Hypothalamus (tissue), 51 donors: ENCODE results near the gene CRBN.

ENCODE experiments used
- DNase-seq, 51 donors: peaks; one replicate each; lab custom pipeline; 2025; lab: John Stamatoyannopoulos, UW

CRBN gene

DNA sequence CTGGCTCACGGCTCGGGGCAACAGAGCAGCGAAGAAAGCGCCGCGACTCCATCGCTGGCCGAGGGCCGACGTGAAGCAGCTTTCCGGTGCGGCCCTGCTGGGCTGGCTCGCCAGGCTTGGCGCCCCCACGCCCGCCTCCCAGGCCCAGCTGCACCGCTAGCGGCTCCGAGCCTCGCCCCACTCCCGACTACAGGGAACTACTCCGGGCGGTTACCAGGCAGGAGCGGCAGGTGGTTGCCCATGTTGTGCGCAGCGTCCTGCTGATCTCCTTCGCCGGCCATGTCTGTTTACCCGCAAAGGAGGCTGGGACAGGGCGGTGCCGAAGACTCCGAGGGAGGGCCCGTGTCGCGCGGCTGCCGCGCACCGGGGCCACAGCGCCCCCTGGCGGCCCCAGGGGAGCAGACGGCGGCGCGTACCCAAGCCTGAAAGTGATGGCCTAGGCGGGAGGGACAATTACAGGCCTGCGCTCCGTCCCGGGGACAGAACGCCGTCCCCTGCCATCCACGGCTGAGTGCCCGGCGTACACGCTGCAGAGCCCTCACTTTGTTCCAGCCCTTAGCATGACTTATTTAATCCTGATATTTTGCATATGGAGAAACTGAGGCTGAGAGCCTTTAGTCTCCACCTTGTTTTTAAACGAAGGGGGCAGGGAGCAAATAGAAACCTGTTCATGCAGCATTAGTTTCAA lies at the start of gene CRBN:
Gene CRBN, minus strand, starts transcription at position 285 of the 688 bp plus-strand sequence. Its CDS starts 4 bp downstream, at position 281.
- DNase-seq: peak; percentile 38 to 92 (median 82)

DNA sequence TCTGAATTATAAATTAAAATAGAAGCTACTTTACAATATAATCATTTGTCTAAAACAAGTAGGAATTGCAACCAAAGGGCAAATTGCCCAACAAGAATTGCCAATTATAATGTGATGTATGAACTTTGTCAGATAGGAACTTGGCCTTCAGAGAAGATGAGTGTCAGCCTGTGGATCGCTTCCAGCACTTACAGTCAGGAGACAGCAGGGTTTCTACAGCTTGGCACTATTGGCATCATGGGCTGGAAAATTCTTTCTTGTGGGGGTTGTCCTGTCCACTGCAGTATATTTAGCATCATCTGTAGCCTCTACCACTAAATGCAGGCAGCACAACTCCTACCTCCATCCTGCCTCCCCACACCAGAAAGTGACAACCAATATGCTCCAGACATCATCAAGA lies 48.1 kb upstream of the CRBN start:
- no peak for DNase-seq

DNA sequence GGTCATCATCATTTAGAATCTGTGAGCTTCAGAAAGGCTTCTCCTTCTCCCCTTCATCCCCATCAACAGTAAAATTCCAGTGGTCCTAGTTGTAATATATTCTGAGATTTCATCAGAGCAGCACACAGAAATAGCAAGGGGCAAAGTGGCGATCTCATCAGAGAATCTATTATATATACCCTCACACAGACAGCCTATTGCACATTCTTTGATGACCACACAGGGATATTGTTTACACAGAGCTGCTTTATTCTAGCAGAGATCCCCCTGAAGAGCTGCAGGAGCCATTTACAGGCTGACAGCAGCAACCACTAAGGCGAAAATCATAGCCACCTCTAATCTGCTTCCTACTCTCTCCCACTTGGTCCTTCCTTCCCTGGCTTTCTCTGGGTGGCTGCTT lies 42.0 kb upstream of the CRBN start:
- DNase-seq: no peak

DNA sequence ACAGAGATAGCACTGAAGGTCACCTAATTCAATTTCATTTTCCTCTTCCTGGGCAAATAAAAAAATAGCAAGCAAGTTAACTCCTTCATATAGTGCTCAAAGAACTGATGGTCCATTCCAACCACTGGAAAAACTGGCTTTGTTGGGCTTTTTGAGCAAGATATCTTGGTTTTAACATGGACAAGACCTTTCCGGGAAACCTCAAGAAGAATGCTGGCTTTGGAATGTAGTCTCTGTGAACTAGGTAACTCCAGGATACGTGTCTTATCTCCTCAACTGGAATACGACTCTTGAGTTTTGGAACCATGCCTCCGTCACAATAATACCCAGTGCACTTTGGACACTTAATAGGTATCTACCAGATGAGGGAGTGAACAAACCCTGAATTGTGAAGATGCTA lies 36.9 kb upstream of the CRBN start:
- no peak for DNase-seq

DNA sequence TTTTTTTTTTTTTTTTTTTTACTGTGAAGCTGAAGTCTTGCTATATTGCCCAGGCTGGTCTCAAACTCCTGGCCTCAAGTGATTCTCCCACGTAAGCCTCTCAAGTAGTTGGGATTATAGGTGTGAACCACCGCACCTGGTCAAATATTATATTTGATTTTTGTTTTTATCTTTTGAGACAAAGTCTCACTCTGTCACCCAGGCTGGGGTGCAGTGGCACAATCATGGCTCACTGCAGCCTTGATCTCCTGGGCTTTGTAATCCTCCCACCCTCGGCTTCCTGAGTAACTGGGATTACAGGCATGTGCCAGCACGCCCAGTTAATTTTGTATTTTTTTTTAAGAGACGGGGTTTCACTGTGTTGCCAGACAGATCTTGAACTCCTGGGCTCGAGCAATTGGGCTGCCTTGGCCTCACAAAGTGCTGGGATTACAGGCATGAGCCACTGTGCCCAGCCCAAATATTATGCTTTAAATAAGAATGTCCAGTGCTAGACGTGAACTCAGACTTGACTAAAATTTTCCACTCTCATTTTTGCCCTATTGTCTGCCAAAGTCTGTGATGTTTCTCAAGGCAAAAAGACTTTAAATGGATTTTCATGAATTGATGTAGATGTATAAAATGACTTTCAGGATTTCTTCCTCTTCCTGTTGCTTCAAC lies 33.4 kb upstream of the CRBN start:
- DNase-seq: no peak

DNA sequence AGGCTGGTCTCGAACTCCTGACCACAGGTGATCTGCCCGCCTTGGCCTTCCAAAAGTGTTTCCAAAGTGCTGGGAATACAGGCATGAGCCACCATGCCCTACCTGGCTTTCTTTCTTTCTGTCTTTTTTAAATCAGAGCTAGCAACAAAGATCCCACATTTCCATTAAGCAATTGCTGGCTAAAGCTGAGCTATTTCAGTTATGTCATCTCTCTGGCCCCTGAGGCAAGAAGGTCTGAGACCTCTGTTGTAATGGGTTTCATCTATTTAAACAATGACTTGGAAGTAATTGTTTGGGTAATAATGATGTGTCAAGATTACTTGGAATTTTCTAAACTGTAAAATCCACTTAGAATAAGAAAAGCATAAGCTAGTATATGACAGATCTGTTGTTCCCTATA lies 30.2 kb upstream of the CRBN start:
- no peak for DNase-seq

DNA sequence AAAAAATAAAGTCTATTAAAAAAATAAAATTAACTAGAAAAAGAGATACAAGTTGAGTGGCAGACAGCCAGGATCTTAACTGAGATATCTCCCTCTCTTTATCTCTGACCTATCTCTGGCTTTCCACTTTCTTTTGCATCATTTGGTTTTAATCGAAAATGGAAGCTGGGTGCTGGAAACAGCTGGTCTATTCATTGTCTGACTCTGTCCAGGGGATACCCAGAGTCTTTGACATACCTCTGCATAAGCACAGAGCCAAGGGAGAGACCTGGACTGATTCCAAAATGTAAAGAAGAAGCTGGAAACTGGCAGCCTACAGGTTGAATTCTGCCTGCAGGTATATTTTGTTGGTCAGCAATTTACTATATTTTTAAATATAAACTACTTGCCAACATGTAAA lies 29.6 kb upstream of the CRBN start:
- no peak for DNase-seq

DNA sequence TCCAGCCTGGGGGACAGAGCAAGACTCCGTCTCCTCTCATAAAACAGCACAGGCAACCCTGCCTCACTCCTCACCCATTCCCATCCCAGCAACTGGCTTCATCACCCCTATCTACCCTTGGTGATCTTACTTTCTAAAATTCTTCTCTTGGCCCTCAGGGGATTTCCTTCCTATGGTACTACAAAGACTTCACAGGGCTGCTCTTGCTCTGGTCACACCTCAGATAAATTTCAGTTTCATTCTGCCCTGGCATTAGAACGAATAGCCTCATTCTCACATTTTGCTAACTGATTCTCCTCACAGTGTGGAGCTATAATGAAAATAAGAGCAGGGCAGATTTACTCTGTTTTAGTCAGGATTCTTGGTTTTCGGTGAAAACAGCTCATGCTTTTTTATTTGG lies 22.1 kb upstream of the CRBN start:
- DNase-seq: no peak

DNA sequence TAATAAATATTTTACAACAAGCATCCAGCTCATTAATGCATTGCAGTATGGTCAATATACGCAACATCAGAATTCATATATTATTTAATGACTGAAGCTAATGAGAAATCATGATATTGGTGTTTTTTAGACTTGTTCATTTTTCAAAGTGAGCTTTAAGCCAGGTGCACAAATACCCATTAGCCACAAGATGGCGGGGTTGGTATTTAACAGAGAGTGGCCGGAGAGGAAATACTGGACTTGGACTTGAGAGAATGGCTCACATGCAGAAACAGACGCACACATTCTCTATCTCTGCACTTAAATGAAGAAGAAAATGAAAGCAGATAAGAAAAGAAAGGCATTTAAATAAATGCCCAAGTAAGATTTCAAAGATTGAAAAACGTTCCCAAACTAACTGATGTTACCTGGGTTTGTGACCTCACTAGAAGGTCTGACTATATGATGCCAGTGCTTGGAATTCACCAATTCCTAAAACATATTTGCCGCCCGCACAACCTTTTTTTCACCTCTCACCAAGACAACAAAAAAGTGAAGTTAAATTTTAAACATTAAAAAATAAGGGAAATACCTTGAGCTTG lies 21.2 kb upstream of the CRBN start:
- peak in 29 of 51 donors; percentile 2 to 71 (median 18) for DNase-seq

DNA sequence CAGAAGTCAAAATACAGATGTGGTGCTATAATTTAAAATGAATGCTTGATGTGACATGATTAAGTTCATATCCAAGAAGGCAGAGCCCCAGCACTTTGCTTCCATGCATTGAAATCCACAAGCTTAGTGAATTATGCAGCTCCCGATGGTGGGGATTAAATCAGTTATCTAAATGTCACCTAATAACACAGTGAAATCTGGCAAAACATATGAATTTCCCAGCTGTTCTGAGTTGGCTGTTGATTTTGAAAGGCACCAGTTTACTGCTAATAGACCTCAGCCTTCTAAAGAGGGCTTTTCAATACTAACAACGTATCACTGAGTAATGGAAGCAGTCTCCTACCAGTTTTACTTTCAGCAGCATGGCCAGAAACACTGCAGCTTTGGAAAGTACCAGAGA lies 19.8 kb upstream of the CRBN start:
- DNase-seq: no peak

DNA sequence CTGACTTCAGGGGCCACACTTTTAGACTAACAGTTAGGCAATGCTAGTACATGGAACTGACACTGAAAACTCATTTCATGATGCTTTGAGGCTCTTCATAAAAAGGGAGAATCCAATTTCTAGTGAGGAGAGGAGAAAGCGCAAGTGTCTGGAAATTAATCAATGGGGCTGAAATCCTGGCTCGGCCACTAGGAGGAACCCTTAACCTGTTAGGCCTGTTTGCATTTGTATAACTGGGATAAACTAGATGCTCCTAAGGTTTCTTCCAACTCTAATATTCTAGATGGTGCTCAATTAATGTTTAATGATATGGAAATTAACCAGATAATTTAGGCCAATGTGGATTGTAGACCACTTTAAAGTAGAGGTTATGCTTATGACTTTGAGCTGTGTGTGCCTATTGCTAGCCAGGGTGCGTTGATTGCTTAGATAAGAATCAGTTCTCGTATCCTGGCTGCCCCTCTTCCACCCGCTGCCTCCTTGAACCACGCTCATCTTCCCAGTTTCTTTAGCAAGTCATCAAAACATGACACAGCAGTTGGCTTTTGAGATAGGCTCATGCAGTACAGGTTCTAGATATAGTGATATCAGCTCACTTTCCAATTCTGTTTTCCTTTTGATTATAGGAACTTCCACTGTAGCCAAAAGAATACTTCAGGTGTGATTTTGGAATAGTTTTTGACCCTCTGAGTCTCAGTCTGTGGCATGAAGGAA lies 16.8 kb upstream of the CRBN start:
- DNase-seq: peak in 2 of 51 donors; percentile 1 to 4

DNA sequence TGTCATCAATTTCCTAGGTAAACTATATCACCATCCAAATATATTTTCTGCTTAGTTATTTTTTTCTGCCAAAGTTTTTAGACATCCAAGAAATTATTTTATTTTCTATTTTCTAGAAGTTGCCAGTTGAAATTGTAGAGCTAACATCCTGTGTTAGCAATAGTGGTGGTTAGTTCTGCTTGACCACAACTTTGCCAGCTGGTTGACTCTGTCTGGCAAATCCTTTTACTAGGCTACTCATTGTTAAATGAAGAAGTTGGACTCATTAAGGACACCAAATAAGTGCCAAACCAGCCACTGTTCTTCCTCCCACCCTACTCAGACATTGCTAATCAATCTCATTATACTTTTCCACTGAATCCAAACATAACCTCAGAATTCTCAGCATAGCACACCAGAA lies 15.4 kb upstream of the CRBN start:
- DNase-seq: no peak

DNA sequence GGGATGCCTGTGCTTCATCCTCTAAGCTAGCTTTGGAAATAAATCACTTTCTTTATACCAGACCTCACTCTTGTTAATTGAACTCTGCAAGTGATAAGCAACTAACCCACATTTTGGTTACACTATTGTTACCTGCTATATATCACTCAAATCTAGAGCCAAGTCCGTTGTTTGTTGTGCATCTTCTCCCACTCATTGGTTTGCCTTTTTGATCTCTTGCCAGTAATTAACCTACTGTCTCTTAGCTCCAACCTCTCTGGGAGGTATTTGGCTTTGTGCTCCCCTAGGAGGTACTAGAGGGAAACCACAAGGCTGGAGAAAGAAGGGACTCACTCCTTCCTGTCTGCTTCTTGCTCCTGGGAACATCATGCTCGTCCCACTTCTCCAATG lies 12.8 kb upstream of the CRBN start:
- DNase-seq: no peak

DNA sequence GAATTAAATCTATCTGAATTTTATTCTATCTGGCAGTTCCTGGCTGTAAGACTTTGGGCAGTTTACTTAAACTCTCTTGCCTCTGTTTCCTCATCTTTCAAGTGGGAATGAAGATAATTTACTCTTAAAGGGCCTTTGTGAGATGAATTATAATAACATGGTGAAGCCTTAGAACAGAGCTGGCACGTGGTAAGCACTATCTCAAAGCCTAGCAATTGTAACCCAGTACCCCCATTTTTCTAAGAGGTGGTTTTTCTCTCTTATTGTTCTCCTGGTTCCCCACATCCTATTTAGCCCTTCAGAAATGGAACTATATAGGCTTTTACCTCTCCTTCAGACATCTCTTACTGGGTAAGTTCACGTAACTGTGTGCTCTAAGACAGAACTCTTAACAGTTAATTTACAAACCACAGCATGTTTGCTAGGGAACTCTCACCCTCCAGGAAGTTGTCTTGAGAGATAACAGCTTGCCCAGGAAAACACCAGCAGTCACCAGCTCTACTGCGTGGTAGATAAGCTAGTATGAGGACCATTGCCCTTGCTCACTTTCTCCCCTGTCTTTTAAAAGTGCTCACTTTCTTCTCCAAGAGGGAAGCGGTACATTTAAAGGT lies 12.3 kb upstream of the CRBN start:
- DNase-seq: no peak

DNA sequence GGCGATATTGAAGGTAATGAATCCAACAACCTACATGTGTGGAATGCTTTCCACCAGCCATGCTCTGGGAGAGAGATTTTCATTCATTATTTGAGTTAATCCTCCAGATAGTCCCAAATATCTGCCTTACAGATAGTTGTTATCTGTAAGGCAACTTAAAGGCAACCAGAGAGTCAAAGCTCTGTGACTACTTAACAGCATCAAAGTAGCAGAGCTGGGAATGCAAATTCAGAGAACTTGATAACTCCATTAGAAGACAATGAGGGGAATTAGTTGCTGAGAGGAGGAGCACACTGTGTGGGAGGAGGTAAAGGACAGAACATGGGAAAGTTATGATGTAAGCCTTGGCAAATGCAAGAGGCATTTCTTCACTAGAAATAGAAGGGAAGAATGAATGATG lies 10.5 kb upstream of the CRBN start:
- DNase-seq: no peak

DNA sequence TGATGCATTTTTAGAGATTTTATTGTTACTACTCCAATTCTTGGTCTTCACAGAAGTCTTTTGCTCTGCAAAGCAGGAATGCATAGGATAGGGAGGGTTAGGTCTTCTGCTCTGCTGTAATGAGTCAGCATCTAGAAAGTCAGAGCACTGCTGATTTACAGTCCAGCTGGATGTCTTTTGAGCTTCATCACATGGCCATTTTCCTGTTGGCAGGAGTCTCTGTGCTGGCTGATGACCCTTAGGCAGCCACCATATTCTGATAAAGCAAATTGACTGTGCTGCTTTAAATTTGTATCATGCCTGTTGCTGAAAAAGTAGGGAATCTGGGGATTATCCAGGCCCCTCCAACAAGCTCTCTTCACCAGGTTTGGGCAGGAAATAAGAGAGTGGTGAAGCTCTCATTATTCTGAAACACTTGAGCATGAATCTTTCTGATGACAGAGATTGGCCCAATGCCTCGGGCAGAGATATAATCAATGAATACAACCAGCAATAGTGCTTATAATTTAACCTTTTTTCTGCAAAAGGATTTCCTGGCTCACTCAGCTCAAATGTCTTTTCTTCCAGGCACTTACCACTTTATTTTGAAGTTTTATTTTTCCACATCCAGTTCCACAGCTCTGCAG lies 9.7 kb upstream of the CRBN start:
- DNase-seq: no peak

DNA sequence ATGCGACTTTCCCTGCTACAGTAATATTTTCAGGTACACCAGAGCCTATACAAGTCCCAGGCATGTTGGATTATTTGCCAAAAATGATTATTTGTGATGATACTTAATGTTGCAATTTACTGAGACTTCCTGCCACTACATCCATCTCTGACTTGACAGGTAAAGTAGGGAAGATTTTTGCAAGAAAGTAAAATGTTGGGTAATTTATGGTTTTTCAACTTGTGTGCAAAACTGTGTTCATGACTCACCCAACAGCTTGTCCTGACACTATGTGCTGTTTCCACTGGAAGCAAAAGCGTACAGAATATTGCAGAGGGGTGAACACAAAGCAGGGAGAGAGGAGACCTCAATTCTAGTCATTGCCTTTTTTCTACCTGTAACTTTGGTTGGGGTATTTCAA lies 5.4 kb upstream of the CRBN start:
- DNase-seq: no peak

DNA sequence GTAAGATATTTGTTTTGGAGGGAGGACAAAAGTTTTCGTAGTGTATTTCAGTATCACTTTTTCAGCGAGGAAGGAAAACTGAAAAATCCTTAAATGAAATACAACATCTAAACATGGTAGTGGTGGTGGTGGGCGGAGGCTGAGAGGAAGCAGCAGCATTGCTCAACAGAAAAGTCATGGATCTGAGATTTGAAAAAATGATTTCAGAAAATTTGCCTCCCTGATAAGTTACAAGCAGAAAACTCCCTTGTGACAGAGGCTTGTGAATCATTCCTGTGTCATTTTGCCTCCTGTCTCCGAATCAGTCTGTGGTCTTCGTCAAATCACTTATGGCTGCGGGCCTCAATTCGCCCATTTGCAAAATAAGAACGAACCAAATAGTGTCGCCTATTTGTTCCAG lies 965 bp upstream of the CRBN start:
- no peak for DNase-seq

DNA sequence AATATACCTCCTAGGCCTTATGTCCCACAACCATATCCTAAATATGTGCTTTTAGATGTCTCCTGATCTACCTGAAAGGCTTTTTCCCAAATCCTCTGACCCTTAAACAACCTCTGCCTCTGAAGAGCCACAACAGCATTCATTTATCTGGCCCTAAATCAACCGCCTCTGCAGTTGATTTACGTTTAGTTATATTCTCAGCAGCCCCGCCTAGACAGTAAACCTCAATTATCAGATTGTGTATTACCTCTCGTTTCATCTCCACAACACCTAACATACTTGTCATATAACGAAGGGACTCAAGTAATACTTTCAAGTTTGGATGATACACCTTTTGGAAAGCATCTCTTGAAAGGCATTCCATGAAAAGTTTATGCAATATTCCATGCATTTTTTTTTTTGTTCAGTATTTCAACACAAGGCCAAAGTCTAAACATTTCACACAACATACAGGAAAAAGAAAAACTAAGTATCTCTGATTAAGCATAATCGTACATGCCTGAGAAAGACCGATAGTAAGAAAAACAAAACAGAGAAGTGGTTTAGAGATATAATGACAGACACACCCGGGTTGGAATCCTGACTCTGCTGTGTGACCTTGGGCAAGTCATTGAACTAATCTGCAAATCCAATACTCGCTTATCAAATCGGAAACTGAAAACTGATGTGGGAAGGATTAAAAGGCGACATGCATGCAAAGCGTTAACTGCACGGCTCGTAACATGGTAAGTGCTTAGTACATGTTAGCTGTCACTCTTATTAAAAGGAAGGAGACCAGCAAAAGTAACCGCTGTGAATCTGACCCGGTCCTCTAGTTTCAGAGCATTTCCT lies 778 bp downstream of the CRBN start:
- DNase-seq: no peak
